Calu3 (cell line): Measurements from ENCODE around the gene MYH14. TPM values are rescaled to one million over a fixed set of nuclear protein-coding genes. Genes with fewer than 3 reads are reported as not detected.

Experiments
- BruUV-seq: library from RNA; stranded (reverse); fragments of 400-500 nt; replicated peaks from 2 replicates; lab custom pipeline; 2021; lab: Mats Ljungman, UMichigan
- CTCF ChIA-PET: fragments of 300-600 bp; sonication (Branson Sonifier 250); formaldehyde crosslinking; loops from one replicate; lab custom pipeline; 2022; ENCODE audit warnings: antibody characterized with exemption; lab: Charles Lee
- DNase-seq: peaks from one replicate; pipeline ENCODE4 v3.0.0; 2022
- H3K27ac Mint-ChIP-seq: one replicate; pipeline ENCODE4 v1.8.0; 2022; ENCODE audit warnings: mixed read lengths; ENCODE audit not compliant: unreplicated experiment
- H3K27me3 Mint-ChIP-seq: one replicate; pipeline ENCODE4 v1.8.0; 2022; ENCODE audit warnings: mixed read lengths; ENCODE audit not compliant: unreplicated experiment
- H3K36me3 Mint-ChIP-seq: one replicate; pipeline ENCODE4 v1.8.0; 2022; ENCODE audit warnings: mild to moderate bottlenecking, moderate library complexity, mixed read lengths; ENCODE audit not compliant: insufficient read depth, unreplicated experiment
- H3K4me1 Mint-ChIP-seq: one replicate; pipeline ENCODE4 v1.8.0; 2022; ENCODE audit warnings: mild to moderate bottlenecking, low read depth, mixed read lengths; ENCODE audit not compliant: unreplicated experiment
- H3K4me3 Mint-ChIP-seq: one replicate; pipeline ENCODE4 v1.8.0; 2022; ENCODE audit warnings: mild to moderate bottlenecking, low read depth, moderate library complexity, mixed read lengths; ENCODE audit not compliant: unreplicated experiment
- H3K9me3 Mint-ChIP-seq: one replicate; pipeline ENCODE4 v1.8.0; 2022; ENCODE audit warnings: low read depth, mixed read lengths; ENCODE audit not compliant: unreplicated experiment
- CTCF ChIP-seq: fragments of 200-600 bp; IDR thresholded peaks from one replicate; pipeline ENCODE4 v1.8.0; 2022; ENCODE audit warnings: antibody characterized with exemption; ENCODE audit not compliant: unreplicated experiment
- intact Hi-C: fragments of 100-400 bp; cut with micrococcal nuclease; formaldehyde crosslinking; loops from one replicate; pipeline ENCODE4 v1.10.0; 2022; ENCODE audit not compliant: unreplicated experiment
- total RNA-seq: library from RNA; stranded (reverse); gene quantifications from 2 replicates; pipeline ENCODE4 v1.2.3, GENCODE V29; 2022

Gene MYH14
- total RNA-seq, 1 experiment from 2014 or later: 255 TPM

GRCh38 chr19:50202962-50203280 is 501 bp upstream of the MYH14 start:
- CTCF ChIA-PET: interaction anchor here (0.5 to 1.5 kb wide), 7 partner anchors 12 to 177 kb away, joined by 3 to 15 read pairs (median 4); partner anchors contain the start of gene ZNF473
- Mint-ChIP-seq H3K4me3 (peak overlapping the region; percentile 97), H3K27me3 (no peaks in the 10 kb centered on the region), H3K4me1 (peaks cover 50% of the 10 kb centered on the region), H3K36me3 (peaks cover 44% of the 10 kb centered on the region), H3K27ac (no peak overlapping the region), H3K9me3 (no peaks in the 10 kb centered on the region)
- no peak for DNase-seq
- no peak for TF ChIP-seq CTCF
- intact Hi-C loops: loop anchor here (2.0 kb wide), 1 partner anchor 14 kb away; no protein-coding TSS in a partner anchor
- TSS peak; percentile 50 for BruUV-seq

- no peaks in the 10 kb centered on the region for H3K27me3 Mint-ChIP-seq
- no peak for TF ChIP-seq CTCF
- CTCF ChIA-PET: interaction anchor here (1.5 kb wide), 1 partner anchor 11 kb away, joined by 15 read pairs; no protein-coding TSS in a partner anchor
- peak overlapping the region; percentile 97 for H3K4me3 Mint-ChIP-seq
- intact Hi-C loops: no loop called here
- DNase-seq: no peak
- no peaks in the 10 kb centered on the region for H3K9me3 Mint-ChIP-seq
- H3K27ac Mint-ChIP-seq: peak overlapping the region; percentile 98
- peaks cover 46% of the 10 kb centered on the region for H3K4me1 Mint-ChIP-seq
- peaks cover 50% of the 10 kb centered on the region for H3K36me3 Mint-ChIP-seq
- BruUV-seq: no TSS peak
These were observed 633 bp downstream of the MYH14 start for GRCh38 chr19:50204081-50204428.

- Mint-ChIP-seq H3K36me3 (peaks cover 55% of the 10 kb centered on the region), H3K4me3 (peak overlapping the region; percentile 97), H3K27ac (peak overlapping the region; percentile 98), H3K27me3 (no peaks in the 10 kb centered on the region), H3K4me1 (peaks cover 41% of the 10 kb centered on the region), H3K9me3 (no peaks in the 10 kb centered on the region)
- TSS peak; percentile 33 for BruUV-seq
- TF ChIP-seq CTCF: no peak
- CTCF ChIA-PET: interaction anchor here (0.6 to 1.5 kb wide), 5 partner anchors 10 to 692 kb away, joined by 3 to 15 read pairs (median 3); no protein-coding TSS in a partner anchor
- intact Hi-C loops: no loop called here
- peak; percentile 99 for DNase-seq
These were observed 1.6 kb downstream of the MYH14 start for GRCh38 chr19:50204811-50205675.

- Mint-ChIP-seq H3K4me3 (peak overlapping the region; percentile 97), H3K36me3 (peaks cover 55% of the 10 kb centered on the region), H3K27ac (peak overlapping the region; percentile 98), H3K9me3 (no peaks in the 10 kb centered on the region), H3K27me3 (no peaks in the 10 kb centered on the region), H3K4me1 (peaks cover 41% of the 10 kb centered on the region)
- BruUV-seq: no TSS peak
- TF ChIP-seq CTCF: peak; percentile 26
- DNase-seq: peak; percentile 83
- CTCF ChIA-PET: interaction anchor here (0.6 to 1.5 kb wide), 5 partner anchors 9 to 693 kb away, joined by 3 to 15 read pairs (median 3); no protein-coding TSS in a partner anchor
- intact Hi-C loops: no loop called here
These were observed 2.3 kb downstream of the MYH14 start for GRCh38 chr19:50205681-50206138.
